Left cardiac atrium (tissue), 4 donors: Measurements from ENCODE around the gene C20orf202. TPM values are rescaled to one million over a fixed set of nuclear protein-coding genes. Genes with fewer than 3 reads are reported as not detected.
"Not testable (repeated sequence)": the region's sequence is repeated elsewhere in the genome, so short reads cannot be mapped to it uniquely, and the experiment has no call there.

Source experiments
- ATAC-seq, 2 donors: fragments of 200-7000 bp; cut with Tn5 transposase; one replicate each; pipeline ENCODE4 v1.9.1; 2020; ENCODE audit warnings: mild to moderate bottlenecking in 2 of 2, moderate library complexity in 2 of 2
- DNase-seq: peaks from one replicate; pipeline ENCODE4 v3.0.0-alpha.2; 2020
- intact Hi-C, 2 donors: fragments of 100-400 bp; cut with DNase I; formaldehyde crosslinking; loops; one replicate each; pipeline versions ENCODE4 v1.14.1 to v1.15.1; 2022 to 2023
- total RNA-seq, 2 donors: library from RNA; stranded (reverse); fragmentation: NEBNext Ultra II Directional; extraction: Animal tissue kit (Norgen Biotek cat#: 25700); gene quantifications; one replicate each; pipeline ENCODE4 v1.2.1, GENCODE V29; 2021
- donor health status: DM: no; HTN: yes; CAD: no.
- donor health status: DM: no; HTN: yes; CAD: no; lungs with severe emphysema.
- donor health status: DM: yes; HTN: yes; CAD: no.
- donor health status: Dilated cardiomyopathy.

Gene C20orf202
- total RNA-seq, 2 donors from 2014 or later: 0.24 TPM; not detected in 1

DNA sequence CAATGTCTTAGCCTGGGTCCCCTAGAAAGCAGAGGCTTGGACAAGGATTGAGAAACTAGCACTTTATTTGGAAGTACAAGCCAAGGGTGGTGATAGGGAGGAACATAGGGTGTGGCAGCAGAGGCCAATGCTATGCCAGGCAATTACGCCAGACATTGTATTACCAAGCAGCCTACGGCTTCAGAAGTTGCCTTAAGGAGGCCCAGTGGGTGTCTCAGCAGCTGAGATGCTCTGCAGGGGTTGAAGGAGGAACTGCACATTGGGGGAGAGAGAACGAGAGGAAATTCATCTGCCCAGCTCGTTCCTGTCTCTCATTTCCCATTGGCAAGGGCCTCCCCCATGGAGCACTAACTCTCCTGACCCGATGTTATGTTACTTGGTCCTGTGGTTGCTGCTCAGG is 859 bp downstream of the C20orf202 start:
- DNase-seq (no peak), ATAC-seq (peak; percentile 14 to 59)
- intact Hi-C loops: loop anchor here in 1 of 2 donors (10.0 kb wide), 1 partner anchor 239 kb away; no protein-coding TSS in a partner anchor

- ATAC-seq (peak in 1 of 2 donors; percentile 42), DNase-seq (no peak)
- intact Hi-C loops: loop anchor here in 1 of 2 donors (10.0 kb wide), 1 partner anchor 240 kb away; no protein-coding TSS in a partner anchor
Measured at GRCh38 chr20:1204576-1204975, 1.3 kb downstream of the C20orf202 start.

- DNase-seq: no peak
- intact Hi-C loops: loop anchor here in 1 of 2 donors (10.0 kb wide), 1 partner anchor 241 kb away; no protein-coding TSS in a partner anchor
- no peak for ATAC-seq
Measured at GRCh38 chr20:1205802-1206201, 2.5 kb downstream of the C20orf202 start.

DNA sequence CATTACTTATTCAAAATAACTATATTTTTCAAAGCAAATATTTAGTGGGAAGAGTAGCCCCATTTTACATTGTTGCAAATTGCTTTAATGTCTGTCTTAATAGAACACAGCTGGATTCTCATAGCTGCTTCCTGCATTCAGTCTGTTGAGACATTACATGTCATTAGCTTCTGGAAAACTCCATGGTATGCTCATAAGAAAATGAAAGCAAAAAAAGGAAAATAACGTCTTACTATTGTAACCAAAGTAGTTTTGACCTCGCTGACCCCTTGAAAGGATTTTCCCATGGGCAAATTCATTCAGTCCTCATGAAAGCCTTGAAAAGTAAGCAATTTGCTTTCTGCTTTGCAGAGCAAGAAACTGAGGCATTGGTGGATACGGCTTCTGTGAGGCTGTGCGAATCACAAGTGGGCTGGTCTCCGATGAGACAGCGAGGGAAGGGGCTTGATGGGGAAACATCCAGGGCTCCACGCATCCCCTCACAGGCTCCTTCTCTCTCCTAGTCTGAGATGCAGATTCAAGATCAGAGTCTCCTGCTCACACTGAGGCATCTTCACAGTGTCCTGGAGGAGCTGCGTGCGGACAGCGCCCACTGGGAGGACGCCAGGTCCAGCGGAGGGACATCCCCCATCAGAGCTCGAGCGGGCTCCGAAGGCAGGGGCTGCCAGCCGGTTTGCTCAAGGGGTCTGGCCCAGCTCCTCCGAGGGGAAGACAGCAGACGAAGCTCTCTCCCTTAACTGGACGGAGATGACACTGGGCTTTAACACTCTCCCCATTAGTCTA is 3.3 kb downstream of the C20orf202 start:
- intact Hi-C loops: loop anchor here in 1 of 2 donors (10.0 kb wide), 1 partner anchor 242 kb away; no protein-coding TSS in a partner anchor
- peak in 1 of 2 donors; percentile 27 for ATAC-seq

DNA sequence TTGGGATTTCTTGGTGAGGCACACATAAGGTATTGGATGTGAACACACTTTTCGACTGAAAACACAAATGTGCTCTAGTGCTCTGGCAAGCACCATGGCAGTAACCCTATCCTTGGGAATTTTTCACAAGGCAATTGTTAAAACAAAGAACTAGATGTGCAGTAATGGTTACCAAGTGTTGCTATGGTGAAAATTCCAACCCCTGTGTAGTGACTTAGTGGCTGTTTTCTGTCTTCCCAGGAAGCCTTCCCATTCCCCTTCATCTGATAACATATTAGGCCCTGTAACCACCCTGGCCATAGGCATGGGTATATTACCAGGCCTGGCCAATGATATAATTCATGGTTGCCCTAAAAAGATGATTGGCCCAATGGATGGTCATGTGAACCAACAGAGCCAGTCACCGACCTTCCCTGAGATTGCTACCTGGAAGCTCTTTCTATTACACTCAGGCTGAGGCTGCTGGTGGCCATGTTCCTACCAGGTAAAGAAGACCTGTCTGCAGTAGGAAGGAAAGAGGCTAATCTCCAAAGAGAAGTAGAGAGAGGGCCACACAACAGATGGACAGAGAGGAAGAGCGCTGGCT is 4.1 kb downstream of the C20orf202 start:
- DNase-seq: no peak
- no peak for ATAC-seq
- intact Hi-C loops: loop anchor here in 1 of 2 donors (10.0 kb wide), 1 partner anchor 243 kb away; no protein-coding TSS in a partner anchor

More for the DNA sequence above, 3.3 kb downstream of the C20orf202 start:
- DNase-seq: no peak

DNA sequence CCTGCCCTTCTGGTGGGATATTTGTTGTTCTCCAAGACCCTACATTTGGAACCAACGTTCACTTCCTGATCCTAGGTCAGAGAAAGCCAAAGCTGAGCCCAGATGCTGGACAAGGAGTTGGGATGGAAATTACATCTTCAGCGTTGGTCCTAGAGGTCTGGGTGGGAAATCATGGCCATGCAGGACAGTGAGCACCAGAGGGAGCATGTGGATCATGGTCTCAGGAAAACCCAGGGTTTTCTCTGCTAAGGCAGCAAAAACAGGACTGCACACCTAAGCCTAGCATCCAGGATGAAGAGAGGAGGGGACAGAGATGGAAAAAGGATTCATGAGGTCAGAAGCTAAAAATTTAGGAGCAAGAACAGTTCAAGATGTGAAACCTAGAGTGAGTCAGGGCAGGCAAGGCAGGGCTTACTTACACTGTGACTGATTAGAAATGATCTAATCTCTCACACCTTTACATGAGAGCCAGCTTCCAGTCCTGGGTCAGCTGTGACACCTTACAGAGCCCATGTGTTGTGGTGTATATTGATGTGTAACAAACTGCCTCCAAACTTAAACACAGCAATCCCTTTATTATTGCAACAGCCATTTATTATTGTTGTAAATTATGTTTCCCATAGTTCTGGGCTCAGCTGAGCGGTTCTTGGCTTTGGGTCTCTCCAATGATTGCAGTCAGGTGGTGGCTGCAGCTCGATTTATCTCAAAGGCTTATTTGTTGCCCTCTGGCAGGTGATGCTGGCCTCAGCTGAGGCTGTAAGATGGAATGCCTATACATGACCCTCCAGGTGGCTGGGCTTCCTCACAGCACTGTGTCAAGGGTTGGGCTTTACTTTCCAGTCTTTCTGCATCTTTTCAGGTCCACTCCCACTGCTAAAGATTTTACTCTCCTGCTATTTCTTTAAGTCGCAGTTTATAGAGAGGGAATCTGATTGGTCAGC is 6.5 kb downstream of the C20orf202 start:
- ATAC-seq (no peak), DNase-seq (no peak)
- intact Hi-C loops: loop anchor here (5.0 to 10.0 kb wide), 3 partner anchors 92 to 395 kb away; partner anchors contain the start of gene PSMF1 (in 1 of the 2)

GRCh38 chr20:1210501-1210900 is 7.2 kb downstream of the C20orf202 start:
- DNase-seq: no peak
- ATAC-seq: no peak
- intact Hi-C loops: loop anchor here (5.0 to 10.0 kb wide), 2 partner anchors 93 to 396 kb away; partner anchors contain the start of gene PSMF1 (in 1 of the 2)

DNA sequence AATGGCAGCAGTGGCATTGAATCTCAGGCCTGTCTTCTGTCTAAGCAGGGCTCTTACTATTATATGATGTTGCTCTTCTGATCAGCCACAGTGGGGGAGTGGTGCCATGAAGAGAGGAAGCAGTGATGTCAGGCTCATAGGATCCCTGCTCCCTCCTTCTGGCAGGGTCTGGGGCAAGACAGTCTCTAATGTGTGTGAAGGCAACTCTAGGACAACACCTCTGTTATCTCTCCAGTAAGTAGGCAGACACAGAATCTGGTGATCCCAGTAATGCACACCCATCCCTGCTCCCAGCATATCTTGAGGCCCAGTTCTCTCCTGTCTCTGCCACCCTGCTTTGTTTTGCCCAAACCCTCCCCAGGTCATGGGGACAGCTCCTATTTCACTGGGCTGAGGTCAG is 8.8 kb downstream of the C20orf202 start:
- no peak for DNase-seq
- ATAC-seq: no peak
- intact Hi-C loops: loop anchor here (5.0 to 10.0 kb wide), 2 partner anchors 95 to 397 kb away; partner anchors contain the start of gene PSMF1 (in 1 of the 2)

DNA sequence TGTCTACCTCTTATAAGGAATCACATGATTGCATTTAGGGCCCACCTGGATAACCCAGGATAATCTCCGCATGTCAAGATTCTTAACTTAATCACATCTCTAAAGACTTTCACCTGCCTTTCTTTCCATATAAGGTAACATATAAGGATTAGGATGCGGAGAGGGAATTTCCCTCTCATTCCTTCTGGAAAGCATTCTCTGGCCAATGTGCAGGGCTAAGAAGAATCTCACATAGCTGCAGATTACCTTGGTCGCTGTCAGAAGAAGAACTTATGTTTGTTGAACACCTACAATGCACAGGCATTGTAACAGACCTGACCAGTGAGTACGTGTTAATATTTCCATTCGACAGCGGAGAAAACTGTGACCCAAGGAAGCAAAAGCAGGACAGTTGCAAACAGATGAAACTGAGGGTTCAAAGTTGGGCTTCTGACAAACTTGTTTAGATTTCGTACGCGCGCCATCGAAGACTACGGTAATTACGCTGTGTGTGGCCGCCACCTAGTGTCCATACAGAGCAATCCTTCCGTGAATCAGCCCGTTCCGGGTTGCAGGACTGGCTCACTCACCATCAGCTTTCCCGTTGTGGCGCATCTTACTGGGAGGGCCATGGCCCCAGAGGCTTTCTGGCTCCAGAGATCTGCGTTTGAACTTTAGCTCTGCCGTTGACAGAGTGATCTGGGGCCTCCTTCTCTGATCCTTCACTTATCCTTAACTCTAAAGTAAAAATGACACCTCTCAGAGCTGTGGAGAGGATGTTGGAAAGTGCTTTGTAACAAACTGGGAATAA is 9.5 kb downstream of the C20orf202 start:
- DNase-seq: peak; percentile 79
- ATAC-seq: peak; percentile 82 to 92
- intact Hi-C loops: loop anchor here (5.0 to 10.0 kb wide), 2 partner anchors 96 to 398 kb away; partner anchors contain the start of gene PSMF1 (in 1 of the 2)

DNA sequence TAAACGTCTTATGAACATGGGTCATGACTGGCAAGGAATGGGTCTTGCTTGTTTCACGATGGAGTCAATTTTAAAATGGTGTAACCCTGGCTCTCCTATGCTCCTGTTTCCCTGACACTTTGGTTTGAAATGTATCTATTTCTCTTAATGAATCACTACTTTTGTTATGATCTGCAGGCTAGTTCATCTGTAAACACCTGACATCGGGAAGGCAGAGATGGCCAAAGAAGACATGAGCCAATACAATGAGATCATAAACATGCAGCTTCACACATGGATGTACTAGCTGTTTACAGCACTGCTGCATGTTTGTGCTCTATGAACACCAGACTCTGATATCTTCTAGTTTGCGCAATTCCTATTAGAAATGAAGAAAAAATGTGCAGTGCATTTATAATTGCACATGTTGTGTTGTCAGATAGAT is 11.6 kb downstream of the C20orf202 start:
- ATAC-seq: no peak
- DNase-seq: no peak
- intact Hi-C loops: loop anchor here (5.0 to 10.0 kb wide), 2 partner anchors 98 to 400 kb away; partner anchors contain the start of gene PSMF1 (in 1 of the 2)

- DNase-seq: no peak
- intact Hi-C loops: loop anchor here (10.0 kb wide), 1 partner anchor 401 kb away; no protein-coding TSS in a partner anchor
- ATAC-seq: no peak
Measured at GRCh38 chr20:1215386-1216170, 12.3 kb downstream of the C20orf202 start.

GRCh38 chr20:1216527-1217427 is 13.5 kb downstream of the C20orf202 start:
- intact Hi-C loops: loop anchor here (10.0 kb wide), 1 partner anchor 402 kb away; no protein-coding TSS in a partner anchor
- not testable (repeated sequence) for ATAC-seq, DNase-seq

DNA sequence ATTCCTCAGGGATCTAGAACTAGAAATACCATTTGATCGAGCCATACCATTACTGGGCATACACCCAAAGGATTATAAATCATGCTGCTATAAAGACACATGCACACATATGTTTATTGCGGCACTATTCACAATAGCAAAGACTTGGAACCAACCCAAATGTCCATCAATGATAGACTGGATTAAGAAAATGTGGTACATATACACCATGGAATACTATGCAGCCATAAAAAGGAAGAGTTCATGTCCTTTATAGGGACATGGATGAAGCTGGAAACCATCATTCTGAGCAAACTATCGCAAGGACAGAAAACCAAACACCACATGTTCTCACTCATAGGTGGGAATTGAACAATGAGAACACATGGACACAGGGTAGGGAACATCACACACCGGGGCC is 19.5 kb downstream of the C20orf202 start:
- DNase-seq, ATAC-seq, intact Hi-C loops: not testable (repeated sequence)

- ATAC-seq: no peak
- DNase-seq: no peak
- intact Hi-C loops: no loop called here
Measured at GRCh38 chr20:1224205-1224890, 21.1 kb downstream of the C20orf202 start.

GRCh38 chr20:1225263-1225782 is 22.1 kb downstream of the C20orf202 start:
- DNase-seq (no peak), ATAC-seq (peak in 1 of 2 donors; percentile 77)
- intact Hi-C loops: no loop called here
